H9 (cell line): ENCODE data around the gene FBLN7. TPM values are rescaled to one million over a fixed set of nuclear protein-coding genes. Genes with fewer than 3 reads are reported as not detected.

Source experiments
- DNase-seq: peaks from one replicate; pipeline ENCODE4 v3.0.0-alpha.2; 2017
- H2AFZ ChIP-seq: one replicate; pipeline ENCODE4 v1.6.1; 2013; ENCODE audit warnings: mild to moderate bottlenecking, low read length, control low read depth, moderate library complexity
- H2AK5ac ChIP-seq: 2 replicates; pipeline ENCODE4 v1.6.1; 2013; ENCODE audit warnings: low read length, control low read depth, mixed read lengths; ENCODE audit not compliant: insufficient read length
- H2BK120ac ChIP-seq: one replicate; pipeline ENCODE4 v1.6.1; 2013; ENCODE audit warnings: low read depth, mild to moderate bottlenecking, low read length, control low read depth, inconsistent platforms; ENCODE audit not compliant: poor library complexity, severe bottlenecking
- H2BK12ac ChIP-seq: 2 replicates; pipeline ENCODE4 v1.6.1; 2013; ENCODE audit warnings: low read length, control low read depth, mixed read lengths, low read depth; ENCODE audit not compliant: insufficient read length
- H2BK15ac ChIP-seq: 2 replicates; pipeline ENCODE4 v1.6.1; 2013; ENCODE audit warnings: low read depth, low read length, control low read depth
- H2BK20ac ChIP-seq: one replicate; pipeline ENCODE4 v1.6.1; 2013; ENCODE audit warnings: low read depth, mild to moderate bottlenecking, low read length, control low read depth, inconsistent platforms; ENCODE audit not compliant: poor library complexity, severe bottlenecking
- H2BK5ac ChIP-seq: 2 replicates; pipeline ENCODE4 v1.6.1; 2013; ENCODE audit warnings: low read length, control low read depth, mixed read lengths; ENCODE audit not compliant: insufficient read length
- H3K14ac ChIP-seq: 2 replicates; pipeline ENCODE4 v1.6.1; 2013; ENCODE audit warnings: low read length, control low read depth; ENCODE audit not compliant: insufficient read depth
- H3K18ac ChIP-seq: 2 replicates; pipeline ENCODE4 v1.6.1; 2013; ENCODE audit warnings: low read depth, mild to moderate bottlenecking, mixed read lengths, low read length, control low read depth; ENCODE audit not compliant: insufficient read length
- H3K23ac ChIP-seq: 2 replicates; pipeline ENCODE4 v1.6.1; 2013; ENCODE audit warnings: low read length, control low read depth, mixed read lengths, low read depth; ENCODE audit not compliant: insufficient read length
- H3K23me2 ChIP-seq: 2 replicates; pipeline ENCODE4 v1.6.1; 2013; ENCODE audit warnings: low read depth, mild to moderate bottlenecking, mixed read lengths, low read length, control low read depth; ENCODE audit not compliant: insufficient read length, poor library complexity, severe bottlenecking
- H3K27ac ChIP-seq: 2 replicates; pipeline ENCODE4 v1.5.1; 2013; ENCODE audit warnings: low read length, control low read depth, mixed read lengths, low read depth; ENCODE audit not compliant: insufficient read length
- H3K27me3 ChIP-seq: 2 replicates; pipeline ENCODE4 v1.6.1; 2013; ENCODE audit warnings: low read length, control low read depth, inconsistent platforms; ENCODE audit not compliant: insufficient read depth
- H3K4ac ChIP-seq: 2 replicates; pipeline ENCODE4 v1.6.1; 2013; ENCODE audit warnings: low read depth, mild to moderate bottlenecking, control low read depth, inconsistent platforms, low read length, moderate library complexity
- H3K4me1 ChIP-seq: 2 replicates; pipeline ENCODE4 v1.6.1; 2013; ENCODE audit warnings: low read length, control low read depth, inconsistent platforms; ENCODE audit not compliant: insufficient read depth
- H3K4me2 ChIP-seq: 2 replicates; pipeline ENCODE4 v1.6.1; 2013; ENCODE audit warnings: low read length, control low read depth, mixed read lengths; ENCODE audit not compliant: insufficient read length, insufficient read depth
- H3K56ac ChIP-seq: 2 replicates; pipeline ENCODE4 v1.6.1; 2013; ENCODE audit warnings: low read depth, mild to moderate bottlenecking, mixed read lengths, low read length, control low read depth; ENCODE audit not compliant: insufficient read length
- H3K79me1 ChIP-seq: 2 replicates; pipeline ENCODE4 v1.6.1; 2013; ENCODE audit warnings: low read depth, mild to moderate bottlenecking, moderate library complexity, low read length, control low read depth, inconsistent platforms; ENCODE audit not compliant: insufficient read depth, poor library complexity, severe bottlenecking
- H3K79me2 ChIP-seq: 2 replicates; pipeline ENCODE4 v1.6.1; 2013; ENCODE audit warnings: low read length, control low read depth, inconsistent platforms; ENCODE audit not compliant: insufficient read depth
- H3K9ac ChIP-seq: 2 replicates; pipeline ENCODE4 v1.6.1; 2013; ENCODE audit warnings: low read length, control low read depth, mixed read lengths; ENCODE audit not compliant: insufficient read length; ENCODE audit errors: extremely low read depth
- H3K9me3 ChIP-seq: one replicate; pipeline ENCODE4 v1.6.1; 2013; ENCODE audit warnings: low read depth, low read length, inconsistent platforms; ENCODE audit not compliant: control insufficient read depth
- H3T11ph ChIP-seq: one replicate; pipeline ENCODE4 v1.6.1; 2013; ENCODE audit warnings: mild to moderate bottlenecking, low read length, control low read depth, inconsistent platforms
- H4K20me1 ChIP-seq: one replicate; pipeline ENCODE4 v1.6.1; 2013; ENCODE audit not compliant: control insufficient read depth, insufficient read length, insufficient read depth
- H4K5ac ChIP-seq: 2 replicates; pipeline ENCODE4 v1.6.1; 2013; ENCODE audit warnings: low read depth, mild to moderate bottlenecking, mixed read lengths, low read length, control low read depth; ENCODE audit not compliant: insufficient read length
- H4K8ac ChIP-seq: replicated peaks from 2 replicates; pipeline ENCODE4 v1.6.1; 2013; ENCODE audit warnings: low read length, control low read depth, mixed read lengths, low read depth; ENCODE audit not compliant: insufficient read length
- H4K91ac ChIP-seq: 2 replicates; pipeline ENCODE4 v1.6.1; 2013; ENCODE audit warnings: low read depth, mild to moderate bottlenecking, moderate library complexity, mixed read lengths, low read length, control low read depth; ENCODE audit not compliant: insufficient read length
- H3K27ac Mint-ChIP-seq, 3 experiments: 2 replicates in 2 of 3; 3 replicates in 1 of 3; pipeline ENCODE4 v1.8.0; 2020 to 2021; ENCODE audit warnings: mixed read lengths in 3 of 3, mild to moderate bottlenecking in 1 of 3, moderate library complexity in 1 of 3
- H3K27me3 Mint-ChIP-seq: 2 replicates; pipeline ENCODE4 v1.8.0; 2021; ENCODE audit warnings: low read depth, mild to moderate bottlenecking, moderate library complexity, mixed read lengths
- H3K36me3 Mint-ChIP-seq, 3 experiments: 2 replicates in 2 of 3; 3 replicates in 1 of 3; pipeline ENCODE4 v1.8.0; 2020 to 2021; ENCODE audit warnings: low read depth in 3 of 3, mixed read lengths in 3 of 3; ENCODE audit not compliant: insufficient read depth in 1 of 3
- H3K4me1 Mint-ChIP-seq, 2 experiments: 2 replicates each; pipeline ENCODE4 v1.8.0; 2020; ENCODE audit warnings: mixed read lengths in 2 of 2
- H3K4me3 Mint-ChIP-seq, 2 experiments: 2 replicates in 1 of 2; 3 replicates in 1 of 2; pipeline ENCODE4 v1.8.0; 2020 to 2021; ENCODE audit warnings: mild to moderate bottlenecking in 2 of 2, mixed read lengths in 2 of 2, moderate library complexity in 1 of 2
- H3K9me3 Mint-ChIP-seq, 2 experiments: 2 replicates in 1 of 2; 3 replicates in 1 of 2; pipeline ENCODE4 v1.8.0; 2020; ENCODE audit warnings: mild to moderate bottlenecking in 2 of 2, mixed read lengths in 2 of 2, moderate library complexity in 1 of 2
- WGBS: extraction: QIAGEN DNeasy Blood & Tissue Kit; methylation state at CpG from one replicate; pipeline ENCODE4 v1.1.7; 2013; ENCODE audit warnings: missing lambda C conversion rate, low lambda C conversion rate, mixed read lengths; ENCODE audit not compliant: insufficient read length; ENCODE audit errors: extremely low coverage; 5-methylcytosine and 5-hydroxymethylcytosine counted together
- total RNA-seq: library from RNA; stranded (reverse); gene quantifications from 2 replicates; pipeline ENCODE4 v1.2.1, GENCODE V29; 2021
- TF ChIP-seq, protein P1 (sequence below): fragments of 200-600 bp; sonication (generic); conservative IDR thresholded peaks from 3 replicates; pipeline ENCODE4 v1.8.0; 2021; ENCODE audit warnings: antibody characterized with exemption, mild to moderate bottlenecking

The FBLN7 gene
- total RNA-seq, 1 experiment from 2014 or later = 1.3 TPM

DNA sequence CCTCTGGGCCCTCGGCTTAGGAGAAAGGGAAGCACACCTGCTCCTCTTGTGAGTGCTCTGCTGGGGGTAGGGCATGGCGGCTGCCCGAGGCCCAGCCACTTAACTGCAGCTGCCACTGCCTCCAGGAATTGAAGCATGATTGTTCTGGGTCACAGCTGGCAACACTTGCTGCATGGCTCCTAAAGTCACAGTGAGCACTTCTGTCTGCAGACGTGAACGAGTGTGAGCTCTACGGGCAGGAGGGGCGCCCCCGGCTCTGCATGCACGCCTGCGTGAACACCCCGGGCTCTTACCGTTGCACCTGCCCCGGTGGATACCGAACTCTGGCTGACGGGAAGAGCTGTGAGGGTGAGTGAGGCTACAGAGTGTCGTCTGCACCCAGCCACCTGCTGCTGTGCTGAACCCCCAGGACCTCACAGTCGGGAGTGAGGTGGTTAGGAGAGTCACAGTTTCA is 44.4 kb downstream of the FBLN7 start:
- H3K27me3 Mint-ChIP-seq = peaks cover 25% of the 10 kb centered on the region
- Histone ChIP-seq H3K79me2 (no peaks in the 10 kb centered on the region), H3K4ac (no peak overlapping the region), H3K27ac (no peak overlapping the region), H3K79me1 (no peaks in the 10 kb centered on the region), H2BK5ac (no peak overlapping the region), H3K56ac (no peak overlapping the region), H3K9ac (no peak overlapping the region), H2BK20ac (no peak overlapping the region), H3K9me3 (no peaks in the 10 kb centered on the region), H2AK5ac (no peak overlapping the region), H4K91ac (no peak overlapping the region), H3K23ac (no peak overlapping the region), H2BK15ac (no peak overlapping the region), H3T11ph (no peak overlapping the region), H3K4me2 (no peak overlapping the region), H3K14ac (no peak overlapping the region; the same call in 1 of the 2 replicates), H3K4me1 (no peaks in the 10 kb centered on the region), H3K27me3 (no peaks in the 10 kb centered on the region; the same call in 1 of the 2 replicates), H3K18ac (no peak overlapping the region), H4K20me1 (no peaks in the 10 kb centered on the region), H2BK120ac (no peak overlapping the region), H2AFZ (no peak overlapping the region), H4K8ac (no peak overlapping the region), H2BK12ac (no peak overlapping the region), H3K23me2 (peaks cover 6% of the 10 kb centered on the region), H4K5ac (no peak overlapping the region)
- DNase-seq = no peak
- H3K4me1 Mint-ChIP-seq = no peaks in the 10 kb centered on the region
- peaks cover 0 to 6% (median 0%) of the 10 kb centered on the region in 3 experiments; a peak in 4 of 7 replicates for H3K36me3 Mint-ChIP-seq
- peaks cover 7 to 18% of the 10 kb centered on the region in 2 experiments for H3K9me3 Mint-ChIP-seq
- H3K27ac Mint-ChIP-seq = no peak overlapping the region
- TF ChIP-seq, protein P1, sequence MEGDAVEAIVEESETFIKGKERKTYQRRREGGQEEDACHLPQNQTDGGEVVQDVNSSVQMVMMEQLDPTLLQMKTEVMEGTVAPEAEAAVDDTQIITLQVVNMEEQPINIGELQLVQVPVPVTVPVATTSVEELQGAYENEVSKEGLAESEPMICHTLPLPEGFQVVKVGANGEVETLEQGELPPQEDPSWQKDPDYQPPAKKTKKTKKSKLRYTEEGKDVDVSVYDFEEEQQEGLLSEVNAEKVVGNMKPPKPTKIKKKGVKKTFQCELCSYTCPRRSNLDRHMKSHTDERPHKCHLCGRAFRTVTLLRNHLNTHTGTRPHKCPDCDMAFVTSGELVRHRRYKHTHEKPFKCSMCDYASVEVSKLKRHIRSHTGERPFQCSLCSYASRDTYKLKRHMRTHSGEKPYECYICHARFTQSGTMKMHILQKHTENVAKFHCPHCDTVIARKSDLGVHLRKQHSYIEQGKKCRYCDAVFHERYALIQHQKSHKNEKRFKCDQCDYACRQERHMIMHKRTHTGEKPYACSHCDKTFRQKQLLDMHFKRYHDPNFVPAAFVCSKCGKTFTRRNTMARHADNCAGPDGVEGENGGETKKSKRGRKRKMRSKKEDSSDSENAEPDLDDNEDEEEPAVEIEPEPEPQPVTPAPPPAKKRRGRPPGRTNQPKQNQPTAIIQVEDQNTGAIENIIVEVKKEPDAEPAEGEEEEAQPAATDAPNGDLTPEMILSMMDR = no peak
- WGBS = no CpG with 5 or more reads among the region's 17 CpGs
- no peak overlapping the region for H3K4me3 Mint-ChIP-seq
